Stimulated activated CD8-positive, alpha-beta memory T cell treated with anti-CD3 and anti-CD28 coated beads, Interleukin-7, amount 100 ng/mL, for 4 hours (primary cell): ENCODE measurements around the gene RPL37A.

ENCODE experiments used
- DNase-seq, 2 donors: peaks; one replicate each; pipeline ENCODE4 v3.0.0-alpha.2; 2020; ENCODE audit warnings: low read depth in 2 of 2

RPL37A gene

DNA sequence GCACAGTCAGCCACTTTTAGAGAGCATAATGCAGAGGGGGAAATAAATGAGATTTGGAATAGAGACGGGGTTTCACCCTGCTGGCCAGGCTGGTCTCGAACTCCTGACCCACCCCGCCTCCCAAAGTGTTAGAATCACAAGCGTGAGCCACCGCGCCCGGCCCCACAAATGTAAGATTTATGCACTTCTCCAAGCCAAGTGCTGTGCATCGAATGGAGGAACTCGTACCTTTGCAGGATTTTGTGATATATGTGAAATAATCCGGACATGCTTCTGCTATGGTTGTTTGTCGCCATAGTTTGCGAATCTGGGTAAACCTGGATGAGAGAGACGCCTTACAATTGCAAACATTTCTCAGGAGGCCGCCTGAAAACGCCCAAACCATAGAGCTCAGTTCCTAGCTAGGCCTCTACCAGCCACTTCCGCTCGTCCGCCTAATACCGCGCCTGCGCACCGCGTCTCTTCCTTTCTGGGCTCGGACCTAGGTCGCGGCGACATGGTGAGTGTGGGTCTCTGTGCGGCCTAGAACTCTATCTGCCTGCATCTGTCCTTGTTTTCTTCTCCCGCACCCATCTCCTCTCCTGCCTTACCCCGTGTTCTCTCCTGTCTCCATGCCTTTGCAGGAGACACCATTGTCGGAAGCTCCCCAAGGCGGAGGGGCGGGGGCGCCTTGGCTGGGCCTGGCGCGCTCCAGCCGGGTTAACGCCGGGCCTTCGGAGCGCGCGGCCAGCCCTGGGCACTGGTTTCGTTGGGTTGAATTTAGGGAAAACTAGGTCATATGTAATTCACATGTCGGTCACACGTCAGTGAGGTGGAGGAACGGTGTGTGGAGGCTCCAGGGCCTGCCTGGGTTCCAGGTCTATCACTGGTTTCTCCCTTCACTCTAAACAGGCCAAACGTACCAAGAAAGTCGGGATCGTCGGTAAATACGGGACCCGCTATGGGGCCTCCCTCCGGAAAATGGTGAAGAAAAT is at the start of gene RPL37A:
Gene RPL37A (plus strand): TSS at position 466 of the 974 bp plus-strand sequence. CDS start 31 bp downstream, at position 497.
- DNase-seq, result peak; percentile 84 to 86

DNA sequence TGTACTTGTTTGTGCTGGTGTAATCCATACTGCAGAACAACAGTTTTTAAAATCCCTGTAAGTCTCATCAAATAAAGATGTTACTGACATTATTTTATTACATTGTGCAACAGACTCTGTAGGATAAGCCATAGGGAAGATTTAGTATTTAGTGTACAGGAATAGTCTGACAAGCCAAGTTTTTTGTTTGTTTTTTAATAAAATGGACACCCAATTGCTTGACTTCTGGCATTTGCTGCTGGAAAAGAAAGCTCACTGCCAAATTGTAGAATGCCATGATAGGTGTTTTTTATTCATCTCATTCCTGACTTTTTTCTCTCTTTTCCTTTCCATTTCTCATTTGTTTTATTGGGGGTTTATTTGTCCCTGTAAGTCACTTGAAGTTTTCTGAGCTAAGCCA is 48.3 kb upstream of the RPL37A start:
- DNase-seq, result no peak

DNA sequence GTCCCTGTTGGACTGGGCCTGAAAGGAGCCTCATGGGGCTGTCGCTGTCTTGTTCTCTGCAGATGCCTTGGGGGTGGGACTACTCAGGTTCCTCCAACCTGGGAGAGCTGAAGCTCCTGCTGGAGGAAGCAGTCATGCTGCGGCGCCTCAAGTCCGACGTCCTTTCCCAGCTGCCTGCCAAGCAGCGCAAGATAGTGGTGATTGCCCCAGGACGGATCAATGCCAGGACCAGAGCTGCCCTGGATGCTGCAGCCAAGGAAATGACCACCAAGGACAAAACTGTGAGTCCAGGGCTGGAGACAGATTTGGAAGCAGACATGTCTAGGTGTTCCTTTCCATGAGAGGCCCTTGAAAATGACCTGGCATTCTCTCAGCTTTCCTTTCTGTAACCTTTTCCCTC is 47.9 kb upstream of the RPL37A start:
- DNase-seq, result no peak

DNA sequence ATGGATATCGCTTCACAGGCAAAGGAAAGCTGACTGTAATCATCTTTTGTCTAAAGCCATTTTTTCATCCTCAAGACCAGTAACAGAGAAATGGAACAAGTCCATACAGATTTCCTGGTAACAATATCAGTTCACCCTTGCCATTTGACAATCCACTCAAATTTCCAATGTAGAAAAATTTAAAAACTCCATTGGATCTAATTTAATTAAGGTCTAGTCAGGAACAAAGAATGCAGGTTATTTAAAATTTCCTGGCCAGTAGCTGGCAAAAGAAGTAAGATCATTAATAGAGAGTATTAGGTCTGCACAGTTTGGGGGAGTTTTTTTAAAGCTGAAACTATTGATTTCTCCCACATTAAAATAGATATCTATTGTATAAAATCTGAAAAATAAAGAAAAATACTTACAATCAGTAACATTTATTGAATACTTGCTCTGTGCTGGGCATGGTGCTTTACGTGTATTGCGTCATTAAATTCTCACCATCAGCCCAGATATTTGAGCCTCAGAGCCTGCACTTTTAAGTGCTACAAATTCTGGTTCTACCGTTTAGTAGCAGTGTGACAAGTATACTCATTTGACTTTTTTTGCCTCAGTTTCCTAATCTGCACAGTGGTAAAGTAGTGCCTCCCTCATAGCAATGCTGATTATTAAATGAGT is 44.6 kb upstream of the RPL37A start:
- DNase-seq, result no peak

DNA sequence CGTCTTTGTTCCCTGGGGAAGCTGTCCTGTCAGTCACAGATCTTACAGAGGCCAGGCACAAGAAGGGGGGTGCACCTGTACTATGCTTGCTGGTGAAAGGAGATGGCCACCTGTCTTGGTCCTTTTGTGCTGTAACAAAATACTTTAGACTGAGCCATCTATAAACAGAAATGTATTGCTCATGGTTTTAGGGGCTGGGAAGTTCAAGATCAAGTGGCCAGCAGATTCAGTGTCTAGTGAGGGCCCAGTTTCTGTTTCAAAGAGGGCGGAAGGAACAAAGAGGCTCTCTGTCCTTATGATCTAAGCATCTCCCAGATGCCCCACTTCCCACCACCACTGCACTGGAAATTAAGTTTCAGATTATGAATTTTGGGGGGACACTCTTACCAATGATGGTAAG is 35.5 kb upstream of the RPL37A start:
- no peak for DNase-seq

DNA sequence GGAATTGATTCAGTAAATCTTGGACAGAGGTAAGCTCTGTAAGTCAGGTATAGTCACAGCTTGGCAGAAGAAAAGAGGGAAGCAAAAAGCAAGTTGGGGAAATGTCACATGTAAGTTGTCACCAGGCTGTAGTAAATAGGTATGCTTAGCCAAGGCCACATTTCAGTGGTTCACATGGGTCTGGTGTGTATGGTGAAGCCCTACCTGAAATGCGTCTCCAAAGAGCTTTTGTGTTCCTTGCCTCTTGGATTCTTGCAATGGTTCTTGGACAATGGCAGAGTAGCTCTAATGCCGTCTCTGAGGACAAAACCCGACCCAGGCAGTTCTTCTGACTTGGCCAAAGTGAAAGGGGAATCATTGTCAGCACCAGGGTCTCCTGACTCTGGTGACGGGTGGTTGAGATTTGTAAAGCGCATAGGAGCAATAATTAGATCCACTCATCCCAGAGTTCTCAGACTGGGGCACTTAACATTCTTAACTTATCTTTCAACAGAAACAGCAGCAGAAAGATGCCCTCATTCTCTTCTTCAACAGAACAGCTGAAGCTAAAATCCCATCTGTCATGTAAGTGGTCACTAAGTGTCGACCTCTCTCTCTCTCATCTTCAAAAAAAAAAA is 34.4 kb upstream of the RPL37A start:
- DNase-seq, result no peak

GRCh38 chr2:216465579-216466195 is 33.0 kb upstream of the RPL37A start:
- DNase-seq, result no peak

DNA sequence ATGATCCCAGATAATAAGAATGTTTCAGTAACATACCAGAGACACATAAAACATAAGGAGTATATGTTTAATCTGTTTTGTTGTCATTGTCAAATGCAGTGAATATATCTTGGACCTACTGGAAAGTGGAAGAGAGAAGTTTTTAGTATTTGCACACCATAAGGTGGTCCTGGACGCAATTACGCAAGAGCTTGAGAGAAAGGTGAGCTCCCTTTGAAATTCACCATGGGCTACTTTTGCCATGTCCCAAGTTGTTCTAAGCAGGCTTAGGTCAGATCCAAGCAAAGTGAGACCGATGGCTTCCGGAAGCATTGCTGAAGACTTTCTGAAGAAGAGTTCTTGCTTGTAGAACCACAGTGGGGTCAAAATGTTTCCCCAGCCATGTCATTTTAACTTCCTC is 30.8 kb upstream of the RPL37A start:
- no peak for DNase-seq

GRCh38 chr2:216469661-216470060 is 29.0 kb upstream of the RPL37A start:
- no peak for DNase-seq

DNA sequence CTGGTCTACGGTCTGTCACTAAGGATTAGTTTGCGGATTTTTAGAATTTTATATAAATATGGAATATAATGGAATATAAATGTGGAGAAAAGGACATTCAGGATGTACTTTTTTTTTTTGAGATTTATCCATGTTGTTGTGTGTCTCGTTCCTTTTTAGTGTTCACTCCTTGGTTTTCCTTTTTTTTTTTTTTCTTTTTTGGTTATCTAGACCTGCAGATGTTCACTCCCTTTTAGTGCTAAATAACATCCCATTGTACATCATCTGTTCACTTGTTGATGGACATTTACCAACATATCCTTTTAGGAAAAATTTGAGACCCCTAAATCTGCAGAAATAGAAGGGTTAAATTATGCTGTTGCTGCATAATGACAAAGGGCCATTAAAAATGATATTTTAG is 25.5 kb upstream of the RPL37A start:
- DNase-seq, result no peak

DNA sequence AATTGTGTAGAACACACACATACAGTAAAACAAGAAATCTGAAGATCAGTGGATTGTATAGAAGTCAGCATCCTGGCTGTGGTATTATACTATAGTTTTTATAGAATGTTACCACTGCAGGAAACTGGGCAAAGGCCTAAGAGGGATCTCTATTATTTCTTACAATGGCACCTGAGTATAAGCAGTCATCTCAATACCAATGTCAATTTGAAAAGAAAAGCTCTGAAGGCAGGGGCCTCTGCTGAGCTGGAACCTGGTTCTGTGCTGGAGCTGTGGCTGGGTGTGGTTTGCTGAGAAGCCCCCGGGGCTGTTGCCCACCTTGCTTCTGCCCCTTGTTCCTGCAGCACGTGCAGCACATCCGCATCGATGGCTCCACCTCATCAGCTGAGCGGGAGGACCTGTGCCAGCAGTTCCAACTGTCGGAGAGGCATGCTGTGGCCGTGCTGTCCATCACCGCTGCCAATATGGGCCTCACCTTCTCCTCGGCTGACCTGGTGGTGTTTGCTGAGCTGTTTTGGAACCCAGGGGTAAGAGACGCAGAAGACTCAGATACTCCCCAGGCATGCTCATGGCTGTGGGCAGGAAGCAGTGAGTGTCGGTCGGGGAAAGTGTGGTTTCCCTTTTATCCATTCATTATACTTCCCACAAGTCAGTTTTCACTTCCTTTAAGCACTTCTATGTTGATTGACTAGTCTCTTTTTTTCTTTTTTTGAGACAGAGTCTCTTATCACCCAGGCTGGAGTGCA is 23.5 kb upstream of the RPL37A start:
- no peak for DNase-seq

DNA sequence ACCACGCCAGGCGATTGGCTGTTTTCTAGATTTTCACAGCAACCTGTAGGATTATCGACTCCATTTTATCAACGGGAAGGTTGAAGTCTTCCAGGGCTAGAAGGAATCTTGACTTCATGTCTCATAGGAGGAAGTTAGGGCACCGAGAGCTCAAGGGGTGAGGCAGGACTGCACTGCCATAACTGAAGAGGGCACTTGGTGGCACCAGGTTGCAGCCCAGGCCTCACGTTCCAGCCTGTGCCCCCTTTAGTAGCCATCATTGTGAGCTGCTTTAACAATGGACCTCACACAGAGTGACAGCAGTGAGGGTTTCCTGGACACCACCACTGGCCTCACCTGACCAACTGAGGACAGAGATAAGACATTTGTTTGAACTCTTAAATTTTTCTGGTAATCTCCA is 22.9 kb upstream of the RPL37A start:
- no peak for DNase-seq

DNA sequence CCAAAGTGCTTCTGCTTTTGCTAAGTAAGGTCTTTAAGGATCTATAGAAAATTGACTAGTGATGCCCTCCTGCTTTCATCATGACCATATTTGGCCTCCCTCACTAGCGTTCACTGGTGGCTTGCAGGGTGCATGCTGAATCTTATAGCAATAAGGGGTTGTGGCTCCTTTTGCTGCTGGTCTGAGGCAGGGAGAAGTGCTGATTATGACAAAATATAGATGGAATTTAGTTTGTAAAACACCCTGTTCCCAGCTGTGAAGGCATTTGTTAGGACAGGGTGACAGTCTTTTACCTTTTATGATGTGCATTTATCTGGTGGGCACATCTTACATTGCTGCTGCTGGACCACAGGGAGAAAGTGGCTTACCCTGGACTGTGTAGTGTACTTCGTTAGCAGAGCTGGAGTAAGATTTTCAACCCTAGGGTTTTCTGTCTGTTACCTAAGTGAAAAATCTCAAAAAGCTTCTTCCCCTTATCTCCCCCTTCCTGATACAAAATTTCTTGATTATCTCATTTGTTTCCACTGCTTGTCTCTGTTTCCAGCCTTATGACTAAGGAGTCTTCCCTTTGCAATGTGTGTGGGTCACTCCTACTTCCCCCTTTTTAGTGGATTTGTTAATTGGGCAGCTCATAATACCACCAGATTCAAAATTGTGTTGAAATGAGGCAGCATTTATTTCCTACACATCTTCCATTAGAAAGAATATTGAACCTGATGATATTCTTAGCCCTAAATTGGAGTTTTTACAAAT is 21.2 kb upstream of the RPL37A start:
- no peak for DNase-seq

- DNase-seq, result no peak
Measured at GRCh38 chr2:216478151-216478550, 20.5 kb upstream of the RPL37A start.

DNA sequence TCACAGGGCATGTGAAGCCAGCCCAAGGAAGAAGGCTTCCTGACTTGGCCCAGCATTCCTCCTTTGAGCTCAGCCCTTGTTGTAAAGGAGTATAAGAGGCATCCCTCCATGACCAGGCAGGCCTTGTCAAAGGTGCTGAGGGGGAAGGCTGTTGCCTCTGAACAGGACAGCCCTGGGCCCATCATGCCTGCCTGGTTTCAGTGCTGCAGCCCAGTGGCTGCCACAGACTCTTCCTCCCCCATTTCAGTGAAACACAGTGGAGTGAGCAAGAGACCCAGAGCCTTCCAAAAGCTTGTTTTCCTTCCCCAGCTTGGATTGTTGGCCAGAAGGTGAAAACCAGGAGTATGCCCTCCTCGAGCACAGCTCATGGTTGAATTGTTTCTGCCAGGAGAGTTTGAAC is 19.9 kb upstream of the RPL37A start:
- DNase-seq, result no peak

- no peak for DNase-seq
Measured at GRCh38 chr2:216480221-216480620, 18.4 kb upstream of the RPL37A start.

DNA sequence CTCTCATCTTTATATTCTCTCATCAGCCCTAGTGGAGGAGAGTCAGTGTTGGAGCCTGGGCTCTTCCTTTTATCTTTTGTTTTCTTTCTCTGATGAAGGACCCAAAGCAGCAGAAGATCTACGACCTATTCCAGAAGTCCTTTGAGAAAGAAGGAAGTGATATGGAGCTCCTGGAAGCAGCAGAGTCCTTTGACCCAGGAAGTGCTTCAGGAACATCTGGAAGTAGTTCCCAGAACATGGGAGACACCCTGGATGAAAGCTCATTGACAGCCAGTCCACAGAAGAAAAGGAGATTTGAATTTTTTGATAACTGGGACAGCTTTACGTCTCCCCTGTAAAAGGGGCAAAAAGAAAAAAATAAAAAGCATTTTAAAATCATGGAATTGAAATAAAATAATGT is 16.0 kb upstream of the RPL37A start:
- DNase-seq, result no peak

DNA sequence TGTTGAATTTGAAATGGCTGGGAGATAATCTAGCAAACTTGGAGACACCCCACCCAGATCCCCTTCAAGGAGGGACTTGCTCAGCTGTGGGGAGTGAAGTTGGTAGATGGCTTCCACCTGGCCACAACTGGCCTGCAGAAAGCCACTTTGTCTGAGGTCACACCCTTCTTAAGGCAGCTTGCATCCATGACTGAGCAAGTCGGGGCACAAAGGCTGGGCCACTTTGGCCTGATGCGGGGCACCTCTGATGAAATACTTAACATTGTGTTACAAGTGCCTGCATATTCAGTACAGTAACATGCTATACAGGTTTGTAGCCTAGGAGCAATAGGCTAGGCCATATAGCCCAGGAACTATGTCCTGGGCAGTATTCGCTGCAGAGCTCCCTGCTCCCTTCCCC is 13.4 kb upstream of the RPL37A start:
- no peak for DNase-seq

DNA sequence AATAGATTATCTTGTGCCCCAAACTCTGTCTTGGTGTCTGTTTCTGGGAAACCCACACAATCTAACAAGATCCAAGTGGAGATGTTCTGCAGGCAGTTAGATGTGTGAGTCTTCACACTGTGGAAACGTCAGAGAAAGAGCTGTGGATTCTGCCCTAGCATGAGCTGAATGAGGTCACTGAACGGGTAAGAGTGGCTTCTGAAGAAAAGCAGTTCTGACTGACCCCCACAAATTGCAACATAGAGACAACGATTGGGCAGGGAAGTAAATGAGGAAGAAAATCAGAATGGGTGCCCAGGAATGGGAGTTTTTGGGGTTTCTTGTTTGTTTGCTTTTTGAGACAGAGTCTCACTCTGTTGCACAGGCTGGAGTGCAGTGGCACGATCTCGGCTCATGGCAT is 12.9 kb upstream of the RPL37A start:
- no peak for DNase-seq

DNA sequence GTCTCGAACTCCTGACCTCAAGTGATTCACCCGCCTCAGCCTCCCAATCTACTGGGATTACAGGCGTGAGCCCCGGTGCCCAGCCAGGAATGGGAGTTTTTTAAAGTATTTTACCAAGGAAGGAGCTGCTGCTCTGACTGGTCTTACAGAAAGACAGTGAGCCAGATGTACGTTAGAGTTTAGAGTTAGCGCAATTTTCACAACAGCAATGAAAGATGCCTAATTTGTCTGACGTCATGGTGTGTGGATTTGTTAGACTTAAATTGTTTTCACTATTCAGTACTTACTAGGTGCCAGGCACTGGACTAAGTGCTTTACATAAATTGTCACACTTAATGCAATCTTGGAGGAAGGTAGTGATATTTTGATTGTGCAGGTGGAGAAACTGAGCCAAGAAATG is 12.4 kb upstream of the RPL37A start:
- no peak for DNase-seq

DNA sequence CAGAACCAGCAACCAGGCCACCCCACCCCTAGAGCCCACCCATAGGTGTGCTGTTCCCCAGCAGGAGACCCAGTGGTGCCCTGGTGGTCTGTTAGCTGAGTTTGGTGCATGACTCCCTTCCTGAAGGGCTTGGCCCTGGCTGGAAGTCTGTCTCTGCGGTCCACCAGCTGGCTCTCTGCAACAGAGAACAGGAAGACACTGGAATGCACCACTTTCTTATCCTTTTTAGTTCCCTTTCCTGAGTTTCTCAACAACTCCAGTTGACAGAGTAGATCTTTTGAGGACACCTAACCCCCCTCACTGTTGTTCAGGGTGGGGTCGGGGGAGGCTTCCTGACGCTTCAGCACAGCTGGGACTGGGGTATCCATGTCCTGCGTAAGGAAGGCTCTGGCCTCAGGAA is 11.9 kb upstream of the RPL37A start:
- no peak for DNase-seq
